GM20431 (cell line): ENCODE results near the gene SLC39A13.

ENCODE experiments used
- in situ Hi-C: fragments of 300-500 bp; cut with MseI, MboI; formaldehyde crosslinking; loops from one replicate; pipeline ENCODE4 v1.15.0; 2020; ENCODE audit warnings: low sequenced_read_pairs; ENCODE audit not compliant: unreplicated experiment

The SLC39A13 gene

GRCh38 chr11:47418454-47419259 is 10.3 kb downstream of the SLC39A13 start:
- in situ Hi-C loops: loop anchor here (10.0 kb wide), 1 partner anchor 54 kb away; no protein-coding TSS in a partner anchor

- in situ Hi-C loops: no loop called here
These were observed 17.2 kb downstream of the SLC39A13 start for GRCh38 chr11:47425611-47426010.

GRCh38 chr11:47426062-47426956 is 17.9 kb downstream of the SLC39A13 start, which contains the start of gene PSMC3:
Gene PSMC3, minus strand, starts transcription at chr11:47426439. Its CDS starts 160 bp downstream, at chr11:47426279.
- in situ Hi-C loops: no loop called here

GRCh38 chr11:47430524-47430923 is 22.1 kb downstream of the SLC39A13 start:
- in situ Hi-C loops: no loop called here

- in situ Hi-C loops: no loop called here
These were observed 23.1 kb downstream of the SLC39A13 start for GRCh38 chr11:47431356-47432083.

- in situ Hi-C loops: no loop called here
These were observed 24.8 kb downstream of the SLC39A13 start for GRCh38 chr11:47433157-47433556.

GRCh38 chr11:47434011-47434786 is 25.8 kb downstream of the SLC39A13 start:
- in situ Hi-C loops: no loop called here

GRCh38 chr11:47435687-47436086 is 27.3 kb downstream of the SLC39A13 start:
- in situ Hi-C loops: no loop called here

GRCh38 chr11:47436726-47437125 is 28.3 kb downstream of the SLC39A13 start:
- in situ Hi-C loops: no loop called here

GRCh38 chr11:47437218-47437745 is 28.9 kb downstream of the SLC39A13 start:
- in situ Hi-C loops: no loop called here

- in situ Hi-C loops: no loop called here
These were observed 29.5 kb downstream of the SLC39A13 start for GRCh38 chr11:47437746-47438418.

GRCh38 chr11:47438721-47439120 is 30.3 kb downstream of the SLC39A13 start:
- in situ Hi-C loops: no loop called here

- in situ Hi-C loops: no loop called here
These were observed 31.7 kb downstream of the SLC39A13 start for GRCh38 chr11:47440054-47440476.

- in situ Hi-C loops: no loop called here
These were observed 33.0 kb downstream of the SLC39A13 start for GRCh38 chr11:47441421-47441820.

- in situ Hi-C loops: no loop called here
These were observed 34.1 kb downstream of the SLC39A13 start for GRCh38 chr11:47442514-47442913.

- in situ Hi-C loops: no loop called here
These were observed 34.8 kb downstream of the SLC39A13 start for GRCh38 chr11:47443028-47443700.

- in situ Hi-C loops: no loop called here
These were observed 35.4 kb downstream of the SLC39A13 start for GRCh38 chr11:47443817-47444216.

GRCh38 chr11:47445840-47446239 is 37.5 kb downstream of the SLC39A13 start:
- in situ Hi-C loops: no loop called here
